HCT116 (cell line): ENCODE results near the gene FTO. TPM values are rescaled to one million over a fixed set of nuclear protein-coding genes. Genes with fewer than 3 reads are reported as not detected.

Source experiments
- ATAC-seq: fragments of 200-7000 bp; cut with Tn5 transposase; 2 replicates; pipeline ENCODE4 v1.9.1; 2020; ENCODE audit warnings: mild to moderate bottlenecking, moderate library complexity
- BruUV-seq: library from RNA; stranded (reverse); fragments of 400-500 nt; replicated peaks from 2 replicates; lab custom pipeline; 2021; lab: Mats Ljungman, UMichigan
- CTCF ChIA-PET: fragments of 300-600 bp; sonication (Branson Sonifier 250); formaldehyde crosslinking; loops from one replicate; lab custom pipeline; 2021; ENCODE audit warnings: antibody characterized with exemption; lab: Charles Lee
- POLR2A ChIA-PET: fragments of 300-600, 350-600 bp; sonication (Branson Sonifier 250); formaldehyde crosslinking; loops from one replicate; lab custom pipeline; 2021; ENCODE audit warnings: antibody characterized with exemption; lab: Charles Lee
- RAD21 ChIA-PET, 2 experiments: fragments of 300-600 bp; sonication (Branson Sonifier 250); formaldehyde crosslinking; loops; one replicate each; lab custom pipeline; 2023; ENCODE audit warnings: low total read pairs in 2 of 2; ENCODE audit not compliant: uncharacterized antibody in 2 of 2, unreplicated experiment in 2 of 2, low non-redundant PET in 1 of 2; lab: Charles Lee
- DNase-seq: peaks from one replicate; pipeline ENCODE4 v3.0.0-alpha.2; 2010; ENCODE audit warnings: low read depth, low spot score
- H2AFZ ChIP-seq: fragments of 200-600 bp; shearing (Covaris generic), sonication (generic); 2 replicates; pipeline ENCODE4 v1.6.1; 2017; ENCODE audit warnings: low read depth, mixed run types, mixed read lengths, antibody characterized with exemption, low read length; ENCODE audit not compliant: poor library complexity, severe bottlenecking
- H3K27ac ChIP-seq: 2 replicates; pipeline ENCODE4 v1.5.1; 2012; ENCODE audit warnings: low read depth, low read length
- H3K27me3 ChIP-seq: fragments of 200-600 bp; sonication (generic); 2 replicates; pipeline ENCODE4 v1.6.1; 2016; ENCODE audit warnings: mixed run types, low read length, mixed read lengths; ENCODE audit not compliant: insufficient read depth
- H3K36me3 ChIP-seq, 2 experiments: fragments of 200-500 bp in 1 of 2; fragments of 200-600 bp in 1 of 2; sonication (Bioruptor generic) in 1 of 2; sonication (generic) in 1 of 2; 2 replicates each; pipeline versions ENCODE4 v1.5.1 to v1.6.1; 2014 to 2016; ENCODE audit warnings: low read length in 2 of 2, inconsistent platforms in 1 of 2, mixed read lengths in 1 of 2, mixed run types in 1 of 2; ENCODE audit not compliant: insufficient read depth in 2 of 2, control insufficient read depth in 1 of 2
- H3K4me1 ChIP-seq, 2 experiments: fragments of 200-600 bp in 1 of 2; sonication (generic) in 1 of 2; 2 replicates each; pipeline versions ENCODE4 v1.5.1 to v1.6.1; 2012 to 2017; ENCODE audit warnings: low read length in 2 of 2, inconsistent platforms in 1 of 2, mild to moderate bottlenecking in 1 of 2, mixed read lengths in 1 of 2, mixed run types in 1 of 2, moderate library complexity in 1 of 2; ENCODE audit not compliant: insufficient read depth in 2 of 2, control insufficient read depth in 1 of 2
- H3K4me2 ChIP-seq: fragments of 200-600 bp; sonication (generic); 2 replicates; pipeline ENCODE4 v1.6.1; 2017; ENCODE audit warnings: mixed run types, low read length, mixed read lengths
- H3K4me3 ChIP-seq, 2 experiments: fragments of 200-600 bp in 1 of 2; sonication (generic) in 1 of 2; replicated peaks in 1 of 2; 2 replicates each; pipeline ENCODE4 v1.5.1; 2011 to 2016; ENCODE audit warnings: low read length in 2 of 2, control low read depth in 1 of 2, low read depth in 1 of 2, mild to moderate bottlenecking in 1 of 2, mixed read lengths in 1 of 2, mixed run types in 1 of 2
- H3K79me2 ChIP-seq: fragments of 200-600 bp; sonication (generic); 2 replicates; pipeline ENCODE4 v1.6.1; 2017; ENCODE audit warnings: mild to moderate bottlenecking, mixed run types, low read length, moderate library complexity, mixed read lengths; ENCODE audit not compliant: insufficient read depth
- H3K9ac ChIP-seq: fragments of 200-600 bp; sonication (generic); 2 replicates; pipeline ENCODE4 v1.6.1; 2016; ENCODE audit warnings: low read length, mixed read lengths
- H3K9me2 ChIP-seq: fragments of 200-600 bp; sonication (generic), shearing (Covaris generic); 2 replicates; pipeline ENCODE4 v1.6.1; 2017; ENCODE audit warnings: mixed run types, mild to moderate bottlenecking, moderate library complexity; ENCODE audit not compliant: insufficient read depth
- H3K9me3 ChIP-seq, 2 experiments: fragments of 200-500 bp in 1 of 2; fragments of 200-600 bp in 1 of 2; sonication (Bioruptor generic) in 1 of 2; sonication (generic) in 1 of 2; 2 replicates each; pipeline ENCODE4 v1.6.1; 2014 to 2017; ENCODE audit warnings: low read length in 2 of 2, mixed read lengths in 2 of 2, inconsistent platforms in 1 of 2, low read depth in 1 of 2, mild to moderate bottlenecking in 1 of 2, mixed run types in 1 of 2, moderate library complexity in 1 of 2; ENCODE audit not compliant: control insufficient read depth in 1 of 2, insufficient read depth in 1 of 2
- H4K20me1 ChIP-seq: fragments of 200-600 bp; sonication (generic), shearing (Covaris generic); 2 replicates; pipeline ENCODE4 v1.6.1; 2017; ENCODE audit warnings: mixed run types, mild to moderate bottlenecking, moderate library complexity; ENCODE audit not compliant: insufficient read depth
- CBX3 ChIP-seq: IDR thresholded peaks from 2 replicates; pipeline ENCODE4 v1.6.1; 2012; ENCODE audit warnings: low read depth
- CEBPB ChIP-seq: IDR thresholded peaks from 2 replicates; pipeline ENCODE4 v1.6.1; 2012; ENCODE audit warnings: low read depth
- EGR1 ChIP-seq: IDR thresholded peaks from 2 replicates; pipeline ENCODE4 v1.6.1; 2012; ENCODE audit warnings: low read depth
- ELF1 ChIP-seq: IDR thresholded peaks from 2 replicates; pipeline ENCODE4 v1.6.1; 2012; ENCODE audit warnings: low read depth, borderline replicate concordance
- EZH2 ChIP-seq: fragments of 200-600 bp; sonication (generic); IDR thresholded peaks from 2 replicates; pipeline ENCODE4 v1.6.1; 2017; ENCODE audit warnings: antibody characterized with exemption, mixed run types
- FOSL1 ChIP-seq: IDR thresholded peaks from 2 replicates; pipeline ENCODE4 v1.6.1; 2012; ENCODE audit warnings: low read depth
- JUND ChIP-seq: IDR thresholded peaks from 2 replicates; pipeline ENCODE4 v1.6.1; 2012
- POLR2A ChIP-seq: IDR thresholded peaks from 2 replicates; pipeline ENCODE4 v1.7.0; 2011; ENCODE audit warnings: borderline replicate concordance; ENCODE audit not compliant: insufficient read depth, insufficient read length; ENCODE audit errors: extremely low read depth
- POLR2AphosphoS5 ChIP-seq: IDR thresholded peaks from 2 replicates; pipeline ENCODE4 v1.6.1; 2011; ENCODE audit warnings: mild to moderate bottlenecking, low read depth, low read length, moderate library complexity
- RAD21 ChIP-seq: IDR thresholded peaks from 2 replicates; pipeline ENCODE4 v1.6.1; 2012; ENCODE audit warnings: low read depth, mild to moderate bottlenecking
- SIN3A ChIP-seq: IDR thresholded peaks from 2 replicates; pipeline ENCODE4 v1.6.1; 2012; ENCODE audit warnings: low read depth
- SRF ChIP-seq: IDR thresholded peaks from 2 replicates; pipeline ENCODE4 v1.6.1; 2012; ENCODE audit warnings: low read depth
- TCF7L2 ChIP-seq: IDR thresholded peaks from 2 replicates; pipeline ENCODE4 v1.7.0; 2011; ENCODE audit warnings: borderline replicate concordance, inconsistent platforms; ENCODE audit not compliant: insufficient read depth, insufficient read length; ENCODE audit errors: extremely low read depth
- YY1 ChIP-seq: IDR thresholded peaks from 2 replicates; pipeline ENCODE4 v1.6.1; 2011; ENCODE audit warnings: low read length, low read depth, moderate library complexity, mild to moderate bottlenecking; ENCODE audit not compliant: insufficient replicate concordance; ENCODE audit errors: extremely low read depth
- intact Hi-C: fragments of 100-400 bp; cut with micrococcal nuclease; formaldehyde crosslinking; loops from 2 replicates; pipeline ENCODE4 v1.10.0; 2022
- total RNA-seq: library from RNA; stranded (reverse); gene quantifications from one replicate; pipeline ENCODE4 v1.2.1, GENCODE V29; 2021; ENCODE audit not compliant: unreplicated experiment
- TF ChIP-seq, protein P1 (sequence below): IDR thresholded peaks from 2 replicates; pipeline ENCODE4 v1.6.1; 2011; ENCODE audit warnings: mild to moderate bottlenecking, low read length, moderate library complexity; ENCODE audit not compliant: insufficient replicate concordance; ENCODE audit errors: extremely low read depth
- TF ChIP-seq, protein P2 (sequence below): IDR thresholded peaks from 2 replicates; pipeline ENCODE4 v1.6.1; 2012
- TF ChIP-seq, protein P3 (sequence below): IDR thresholded peaks from 2 replicates; pipeline ENCODE4 v1.6.1; 2012

Gene FTO
- total RNA-seq, 1 experiment from 2014 or later: 55.2 TPM

DNA sequence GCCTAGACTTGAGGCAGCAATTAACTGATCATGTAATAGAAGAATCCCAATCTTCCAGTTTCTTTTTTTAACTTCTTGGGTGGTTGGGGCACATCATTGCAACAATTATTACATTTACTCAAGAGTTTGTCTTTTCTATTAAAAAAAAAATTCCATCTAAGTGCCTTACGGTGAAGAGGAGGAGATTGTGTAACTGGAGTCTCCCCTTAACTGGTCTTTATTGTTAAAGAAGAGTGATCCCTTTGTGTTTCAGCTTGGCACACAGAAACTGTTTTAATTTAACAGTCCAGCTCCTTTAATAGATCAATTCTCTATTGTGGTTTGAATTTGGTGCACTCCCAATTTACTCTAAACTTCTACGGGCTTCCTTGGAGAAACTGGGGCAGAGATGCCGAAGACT is 75.2 kb downstream of the FTO start:
- ChIA-PET RAD21 (no interaction called here), CTCF (no interaction called here), POLR2A (no interaction called here)
- Histone ChIP-seq H4K20me1 (no peaks in the 10 kb centered on the region), H2AFZ (no peak overlapping the region), H3K9me3 (no peaks in the 10 kb centered on the region), H3K79me2 (peaks cover 19% of the 10 kb centered on the region; the same call in 1 of the 2 replicates), H3K36me3 (no peaks in the 10 kb centered on the region), H3K27me3 (no peaks in the 10 kb centered on the region), H3K27ac (no peak overlapping the region), H3K9me2 (no peaks in the 10 kb centered on the region), H3K4me1 (peaks cover 56 to 63% of the 10 kb centered on the region in 2 experiments), H3K9ac (no peak overlapping the region), H3K4me2 (no peak overlapping the region), H3K4me3 (no peak overlapping the region)
- DNase-seq: no peak
- no peak for ATAC-seq
- intact Hi-C loops: loop anchor here (10.0 kb wide), 4 partner anchors 506 to 1246 kb away; partner anchors contain the start of gene IRX3
- BruUV-seq: no TSS peak
- no peak for TF ChIP-seq TCF7L2
- TF ChIP-seq CEBPB: no peak
- no peak for TF ChIP-seq POLR2A
- no peak for TF ChIP-seq JUND
- TF ChIP-seq, protein P1, sequence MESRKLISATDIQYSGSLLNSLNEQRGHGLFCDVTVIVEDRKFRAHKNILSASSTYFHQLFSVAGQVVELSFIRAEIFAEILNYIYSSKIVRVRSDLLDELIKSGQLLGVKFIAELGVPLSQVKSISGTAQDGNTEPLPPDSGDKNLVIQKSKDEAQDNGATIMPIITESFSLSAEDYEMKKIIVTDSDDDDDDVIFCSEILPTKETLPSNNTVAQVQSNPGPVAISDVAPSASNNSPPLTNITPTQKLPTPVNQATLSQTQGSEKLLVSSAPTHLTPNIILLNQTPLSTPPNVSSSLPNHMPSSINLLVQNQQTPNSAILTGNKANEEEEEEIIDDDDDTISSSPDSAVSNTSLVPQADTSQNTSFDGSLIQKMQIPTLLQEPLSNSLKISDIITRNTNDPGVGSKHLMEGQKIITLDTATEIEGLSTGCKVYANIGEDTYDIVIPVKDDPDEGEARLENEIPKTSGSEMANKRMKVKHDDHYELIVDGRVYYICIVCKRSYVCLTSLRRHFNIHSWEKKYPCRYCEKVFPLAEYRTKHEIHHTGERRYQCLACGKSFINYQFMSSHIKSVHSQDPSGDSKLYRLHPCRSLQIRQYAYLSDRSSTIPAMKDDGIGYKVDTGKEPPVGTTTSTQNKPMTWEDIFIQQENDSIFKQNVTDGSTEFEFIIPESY: no peak
- TF ChIP-seq CBX3: no peak
- TF ChIP-seq POLR2AphosphoS5: no peak

DNA sequence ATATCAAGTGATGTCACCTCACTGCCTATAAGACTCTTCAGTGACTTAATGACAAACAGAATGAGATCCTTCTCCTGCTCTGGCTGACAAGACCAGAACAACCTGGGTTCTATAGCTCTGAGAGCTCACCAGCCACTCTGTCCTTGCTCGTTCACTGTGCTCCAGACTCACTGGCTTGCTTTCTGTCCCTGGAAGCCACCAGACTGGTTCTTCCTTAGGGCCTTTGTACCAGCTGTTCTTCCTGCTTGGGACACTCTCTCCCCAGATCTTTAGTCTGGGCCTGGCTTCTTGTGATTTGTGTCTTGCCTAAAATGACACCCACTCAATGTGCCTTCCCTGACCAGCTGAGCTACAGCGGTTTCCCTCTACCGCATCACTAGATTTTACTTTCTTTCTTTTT is 76.1 kb downstream of the FTO start:
- Histone ChIP-seq H3K27me3 (no peaks in the 10 kb centered on the region), H3K79me2 (peaks cover 19% of the 10 kb centered on the region; the same call in 1 of the 2 replicates), H3K9ac (no peak overlapping the region), H3K4me1 (peaks cover 64 to 72% of the 10 kb centered on the region in 2 experiments), H2AFZ (no peak overlapping the region), H3K4me2 (peak overlapping the region; percentile 62), H3K27ac (no peak overlapping the region), H3K36me3 (no peaks in the 10 kb centered on the region), H4K20me1 (no peaks in the 10 kb centered on the region), H3K9me3 (no peaks in the 10 kb centered on the region), H3K4me3 (no peak overlapping the region), H3K9me2 (no peaks in the 10 kb centered on the region)
- no peak for DNase-seq
- intact Hi-C loops: no loop called here
- no TSS peak for BruUV-seq
- ATAC-seq: peak; percentile 35; the same call in 1 of the 2 replicates
- CTCF ChIA-PET: no interaction called here
- POLR2A ChIA-PET: no interaction called here
- RAD21 ChIA-PET: no interaction called here
- no peak for TF ChIP-seq EGR1
- TF ChIP-seq RAD21: no peak
- TF ChIP-seq, protein P1: no peak
- TF ChIP-seq SIN3A: no peak
- TF ChIP-seq SRF: no peak
- no peak for TF ChIP-seq EZH2
- TF ChIP-seq TCF7L2: no peak
- no peak for TF ChIP-seq YY1
- no peak for TF ChIP-seq CBX3
- no peak for TF ChIP-seq POLR2A
- no peak for TF ChIP-seq CEBPB
- no peak for TF ChIP-seq FOSL1
- TF ChIP-seq ELF1: no peak
- no peak for TF ChIP-seq POLR2AphosphoS5
- TF ChIP-seq, protein P2, sequence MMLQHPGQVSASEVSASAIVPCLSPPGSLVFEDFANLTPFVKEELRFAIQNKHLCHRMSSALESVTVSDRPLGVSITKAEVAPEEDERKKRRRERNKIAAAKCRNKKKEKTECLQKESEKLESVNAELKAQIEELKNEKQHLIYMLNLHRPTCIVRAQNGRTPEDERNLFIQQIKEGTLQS: no peak
- TF ChIP-seq, protein P3, sequence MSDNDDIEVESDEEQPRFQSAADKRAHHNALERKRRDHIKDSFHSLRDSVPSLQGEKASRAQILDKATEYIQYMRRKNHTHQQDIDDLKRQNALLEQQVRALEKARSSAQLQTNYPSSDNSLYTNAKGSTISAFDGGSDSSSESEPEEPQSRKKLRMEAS: no peak
